Midbrain (tissue), 1 donor: ENCODE results near the gene DMRTB1.

Experiments
- DNase-seq: peaks from one replicate; lab custom pipeline; 2025; lab: John Stamatoyannopoulos, UW

The DMRTB1 gene

GRCh38 chr1:53486395-53487026 lies 27.3 kb downstream of the DMRTB1 start:
- no peak for DNase-seq

- DNase-seq, result no peak
Measured at GRCh38 chr1:53490351-53490750, 31.2 kb downstream of the DMRTB1 start.

GRCh38 chr1:53495633-53496345 lies 36.6 kb downstream of the DMRTB1 start:
- no peak for DNase-seq

- DNase-seq, result no peak
Measured at GRCh38 chr1:53498555-53499131, 39.4 kb downstream of the DMRTB1 start.

GRCh38 chr1:53499257-53500203 lies 40.3 kb downstream of the DMRTB1 start:
- DNase-seq, result no peak

GRCh38 chr1:53500204-53501064 lies 41.2 kb downstream of the DMRTB1 start:
- DNase-seq, result no peak

- no peak for DNase-seq
Measured at GRCh38 chr1:53501065-53502005, 42.1 kb downstream of the DMRTB1 start.

- no peak for DNase-seq
Measured at GRCh38 chr1:53502641-53503432, 43.6 kb downstream of the DMRTB1 start.

GRCh38 chr1:53503433-53504217 lies 44.4 kb downstream of the DMRTB1 start:
- DNase-seq, result no peak

GRCh38 chr1:53504901-53505300 lies 45.7 kb downstream of the DMRTB1 start:
- no peak for DNase-seq

GRCh38 chr1:53505401-53505800 lies 46.2 kb downstream of the DMRTB1 start:
- no peak for DNase-seq

GRCh38 chr1:53505891-53506290 lies 46.7 kb downstream of the DMRTB1 start:
- no peak for DNase-seq

- DNase-seq, result no peak
Measured at GRCh38 chr1:53506355-53507050, 47.3 kb downstream of the DMRTB1 start.

- no peak for DNase-seq
Measured at GRCh38 chr1:53507116-53507820, 48.1 kb downstream of the DMRTB1 start.

GRCh38 chr1:53508056-53508990 lies 49.1 kb downstream of the DMRTB1 start:
- no peak for DNase-seq
